Panc1 (cell line): ENCODE data around the gene GPRC5B. TPM values are rescaled to one million over a fixed set of nuclear protein-coding genes. Genes with fewer than 3 reads are reported as not detected.

Experiments used
- ATAC-seq: fragments of 200-7000 bp; cut with Tn5 transposase; 2 replicates; pipeline ENCODE4 v1.9.1; 2020; ENCODE audit warnings: mild to moderate bottlenecking, moderate library complexity
- BruUV-seq: library from RNA; stranded (reverse); fragments of 400-500 nt; replicated peaks from 2 replicates; lab custom pipeline; 2021; lab: Mats Ljungman, UMichigan
- CTCF ChIA-PET: fragments of 300-600 bp; sonication (Branson Sonifier 250); formaldehyde crosslinking; loops from one replicate; lab custom pipeline; 2022; ENCODE audit warnings: antibody characterized with exemption; lab: Charles Lee
- POLR2A ChIA-PET: fragments of 300-600 bp; sonication (Branson Sonifier 250); formaldehyde crosslinking; loops from one replicate; lab custom pipeline; 2022; ENCODE audit warnings: antibody characterized with exemption; lab: Charles Lee
- DNase-seq: peaks from one replicate; pipeline ENCODE4 v3.0.0-alpha.2; 2010; ENCODE audit warnings: low read depth, low spot score
- H3K27ac ChIP-seq: 2 replicates; pipeline ENCODE4 v1.5.1; 2011; ENCODE audit warnings: mild to moderate bottlenecking, low read length, inconsistent platforms
- H3K27me3 ChIP-seq: fragments of 200-500 bp; sonication (Bioruptor generic); 2 replicates; pipeline ENCODE4 v1.6.0; 2014; ENCODE audit warnings: low read length, inconsistent platforms; ENCODE audit not compliant: control insufficient read depth, insufficient read depth
- H3K36me3 ChIP-seq: fragments of 200-500 bp; sonication (Bioruptor generic); 2 replicates; pipeline ENCODE4 v1.5.1; 2014; ENCODE audit warnings: inconsistent platforms, mild to moderate bottlenecking, low read length, moderate library complexity; ENCODE audit not compliant: control insufficient read depth, insufficient read depth
- H3K4me1 ChIP-seq: 2 replicates; pipeline ENCODE4 v1.5.1; 2011; ENCODE audit warnings: inconsistent platforms, mild to moderate bottlenecking, low read length, moderate library complexity; ENCODE audit not compliant: control insufficient read depth, insufficient read depth
- H3K4me3 ChIP-seq, 2 experiments: 2 replicates each; pipeline ENCODE4 v1.5.1; 2011 to 2012; ENCODE audit warnings: low read depth in 2 of 2, low read length in 2 of 2, mild to moderate bottlenecking in 2 of 2, inconsistent platforms in 1 of 2, moderate library complexity in 1 of 2
- H3K9me3 ChIP-seq: fragments of 200-500 bp; sonication (Bioruptor generic); 2 replicates; pipeline ENCODE4 v1.5.1; 2014; ENCODE audit warnings: low read depth, mild to moderate bottlenecking, inconsistent platforms, low read length, moderate library complexity; ENCODE audit not compliant: control insufficient read depth, insufficient read depth
- CTCF ChIP-seq: fragments of 450-650 bp; IDR thresholded peaks from 2 replicates; pipeline ENCODE4 v1.5.1; 2017; ENCODE audit warnings: mild to moderate bottlenecking
- POLR2AphosphoS5 ChIP-seq: IDR thresholded peaks from 2 replicates; pipeline ENCODE4 v1.6.1; 2012; ENCODE audit warnings: mild to moderate bottlenecking, low read depth, low read length, moderate library complexity
- REST ChIP-seq, 2 experiments: IDR thresholded peaks; 2 replicates each; pipeline ENCODE4 v1.6.1; 2011 to 2012; ENCODE audit warnings: low read depth in 2 of 2, control low read depth in 1 of 2, low read length in 1 of 2, mild to moderate bottlenecking in 1 of 2, moderate library complexity in 1 of 2; ENCODE audit not compliant: insufficient read depth in 1 of 2
- SIN3A ChIP-seq: IDR thresholded peaks from 2 replicates; pipeline ENCODE4 v1.6.1; 2012; ENCODE audit warnings: low read depth, mild to moderate bottlenecking, low read length, moderate library complexity, borderline replicate concordance; ENCODE audit not compliant: insufficient read depth
- TCF7L2 ChIP-seq: IDR thresholded peaks from 2 replicates; pipeline ENCODE4 v1.6.1; 2011; ENCODE audit warnings: mild to moderate bottlenecking, low read depth, low read length, inconsistent platforms
- in situ Hi-C: cut with HindIII; loops from 2 replicates; pipeline ENCODE4 v1.10.0; 2016; ENCODE audit warnings: low sequenced_read_pairs, low pct_unique_long_range_greater_than_20kb
- intact Hi-C: fragments of 100-400 bp; cut with micrococcal nuclease; formaldehyde crosslinking; loops from one replicate; pipeline ENCODE4 v1.10.0; 2022; ENCODE audit not compliant: unreplicated experiment
- total RNA-seq: library from RNA; stranded (reverse); gene quantifications from one replicate; pipeline ENCODE4 v1.2.1, GENCODE V29; 2021; ENCODE audit not compliant: unreplicated experiment

Gene GPRC5B
- total RNA-seq, 1 experiment from 2014 or later = 10.4 TPM

DNA sequence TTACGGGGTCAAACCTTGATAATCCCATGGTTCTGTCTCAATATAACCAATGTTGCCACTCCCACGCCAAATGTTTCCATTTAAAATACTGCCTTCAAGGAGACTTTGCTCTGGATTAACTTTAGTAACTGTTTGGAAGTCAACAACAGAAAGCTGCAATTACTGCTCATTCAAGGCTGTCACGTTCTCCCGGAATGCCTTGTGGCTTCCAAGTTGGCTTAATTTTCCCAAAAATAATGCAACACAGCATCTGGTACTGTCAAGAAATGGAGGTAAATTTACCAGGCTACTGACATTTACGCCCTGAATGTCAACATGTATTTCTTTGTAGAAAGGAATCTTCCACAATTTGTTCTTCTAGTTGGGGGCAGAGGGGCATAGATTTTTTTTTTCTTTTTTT lies 38.2 kb downstream of the GPRC5B start:
- H3K4me3 ChIP-seq = no peak overlapping the region
- no peak for ATAC-seq
- no peaks in the 10 kb centered on the region for H3K36me3 ChIP-seq
- CTCF ChIA-PET = no interaction called here
- in situ Hi-C loops = no loop called here
- H3K9me3 ChIP-seq = no peaks in the 10 kb centered on the region
- TF ChIP-seq POLR2AphosphoS5 (no peak), SIN3A (no peak), REST (IDR thresholded peaks at IDR 0.05; ENCODE audit: insufficient read depth in 1 of 2, low read depth in 2 of 2, low read length in 1 of 2) (no peak), CTCF (no peak), TCF7L2 (no peak)
- no peaks in the 10 kb centered on the region for H3K27me3 ChIP-seq
- BruUV-seq = no TSS peak
- no peak overlapping the region for H3K27ac ChIP-seq
- POLR2A ChIA-PET = no interaction called here
- intact Hi-C loops = no loop called here
- DNase-seq = no peak
- H3K4me1 ChIP-seq = no peaks in the 10 kb centered on the region

- DNase-seq (peak; percentile 36), ATAC-seq (no peak)
- TF ChIP-seq TCF7L2 (no peak), SIN3A (no peak), CTCF (no peak), POLR2AphosphoS5 (no peak), REST (IDR thresholded peaks at IDR 0.05; ENCODE audit: insufficient read depth in 1 of 2, low read depth in 2 of 2, low read length in 1 of 2) (no peak)
- POLR2A ChIA-PET = no interaction called here
- no TSS peak for BruUV-seq
- no peaks in the 10 kb centered on the region for H3K9me3 ChIP-seq
- no peaks in the 10 kb centered on the region for H3K36me3 ChIP-seq
- intact Hi-C loops (no loop called here), in situ Hi-C loops (no loop called here)
- no peak overlapping the region for H3K27ac ChIP-seq
- no peak overlapping the region for H3K4me3 ChIP-seq
- H3K27me3 ChIP-seq = no peaks in the 10 kb centered on the region
- H3K4me1 ChIP-seq = no peaks in the 10 kb centered on the region
- CTCF ChIA-PET = no interaction called here
These were observed 39.6 kb downstream of the GPRC5B start for GRCh38 chr16:19844945-19845641.
